NOMO-1 treated with dmso at 0.1 percent for 144 hours (cell line): Measurements from ENCODE around the gene PCNX2.

ENCODE experiments used
- DNase-seq: peaks from one replicate; lab custom pipeline; 2025; ENCODE audit not compliant: unreplicated experiment; lab: John Stamatoyannopoulos, UW

Gene PCNX2

DNA sequence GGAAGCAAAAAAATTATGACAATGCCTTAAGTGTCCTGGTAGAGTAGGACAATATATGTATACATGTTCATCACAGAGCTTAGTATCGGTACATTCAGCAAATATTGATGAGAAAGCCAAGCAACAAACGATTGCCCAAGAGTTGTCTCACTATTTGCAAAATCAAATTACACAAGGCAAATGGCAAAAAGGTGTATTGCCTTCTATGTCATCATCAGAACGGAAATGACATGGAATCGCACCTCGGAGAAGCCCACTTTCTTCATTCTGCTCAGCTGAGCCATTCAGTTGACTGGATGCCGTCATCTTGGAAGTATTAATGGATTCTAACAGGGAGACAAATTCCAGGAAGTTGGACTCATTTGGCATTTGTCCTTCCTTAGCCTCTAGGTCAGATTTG lies 37.7 kb downstream of the PCNX2 start:
- DNase-seq = no peak

DNA sequence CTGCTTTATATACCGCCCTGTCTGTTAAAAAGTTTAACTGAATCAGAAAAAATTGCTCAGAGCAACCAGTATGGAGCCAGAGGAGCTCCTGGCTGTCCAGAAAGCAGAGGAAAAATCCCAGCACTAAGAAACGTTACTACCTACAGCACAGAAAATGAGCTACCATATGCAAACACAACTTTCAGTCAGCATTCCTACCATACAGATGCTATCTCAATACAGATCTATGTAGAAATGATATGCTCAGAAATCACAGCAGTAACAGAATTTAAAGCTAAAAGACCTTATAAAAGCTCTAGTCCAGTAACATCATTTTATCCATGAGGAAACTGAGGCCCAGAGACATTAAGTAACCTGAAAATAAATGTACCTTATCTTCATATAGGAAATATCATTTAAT lies 38.7 kb downstream of the PCNX2 start:
- DNase-seq = no peak

DNA sequence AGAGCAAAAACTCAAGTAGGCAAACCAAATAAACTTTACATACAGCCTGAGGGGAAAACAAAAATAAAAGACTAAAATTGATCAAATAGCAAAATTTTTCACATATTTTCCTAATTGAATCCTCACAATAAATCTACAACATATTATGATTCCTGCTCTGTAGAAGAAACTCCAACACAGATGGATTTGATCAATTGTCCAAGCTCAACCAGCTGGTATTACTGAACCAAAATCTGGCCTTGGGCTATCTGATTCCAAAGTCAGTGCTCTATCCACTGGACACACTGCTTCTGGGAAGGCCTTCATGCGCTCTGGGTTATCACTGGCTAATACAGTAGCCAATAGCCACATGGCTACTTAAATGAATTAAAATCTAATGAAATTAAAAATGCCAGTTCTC lies 39.3 kb downstream of the PCNX2 start:
- no peak for DNase-seq

- no peak for DNase-seq
Observed at GRCh38 chr1:233255145-233255544, 40.4 kb downstream of the PCNX2 start.

DNA sequence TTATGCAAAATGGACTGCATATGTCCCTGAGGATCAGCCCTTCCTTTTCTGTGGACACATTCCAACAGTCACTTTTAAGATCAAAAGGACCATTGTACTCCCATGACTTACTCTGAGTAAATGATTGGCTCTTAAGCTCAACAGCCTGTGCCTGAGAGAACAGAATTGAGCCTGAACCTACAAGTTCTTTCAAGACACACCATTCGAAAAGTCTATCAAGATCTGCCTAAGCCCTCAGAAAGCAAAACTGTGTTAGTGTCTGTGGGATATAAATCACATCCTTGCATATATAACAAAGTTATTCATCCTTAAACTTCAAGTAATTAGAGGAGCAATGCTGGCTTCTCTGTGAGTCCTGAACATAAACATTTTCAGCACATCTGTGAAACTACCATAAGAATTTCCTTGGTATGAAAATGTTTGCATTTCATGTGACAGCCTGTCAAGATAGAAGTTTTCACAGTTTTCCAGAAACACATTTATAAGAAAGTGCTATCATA lies 41.6 kb downstream of the PCNX2 start:
- no peak for DNase-seq

DNA sequence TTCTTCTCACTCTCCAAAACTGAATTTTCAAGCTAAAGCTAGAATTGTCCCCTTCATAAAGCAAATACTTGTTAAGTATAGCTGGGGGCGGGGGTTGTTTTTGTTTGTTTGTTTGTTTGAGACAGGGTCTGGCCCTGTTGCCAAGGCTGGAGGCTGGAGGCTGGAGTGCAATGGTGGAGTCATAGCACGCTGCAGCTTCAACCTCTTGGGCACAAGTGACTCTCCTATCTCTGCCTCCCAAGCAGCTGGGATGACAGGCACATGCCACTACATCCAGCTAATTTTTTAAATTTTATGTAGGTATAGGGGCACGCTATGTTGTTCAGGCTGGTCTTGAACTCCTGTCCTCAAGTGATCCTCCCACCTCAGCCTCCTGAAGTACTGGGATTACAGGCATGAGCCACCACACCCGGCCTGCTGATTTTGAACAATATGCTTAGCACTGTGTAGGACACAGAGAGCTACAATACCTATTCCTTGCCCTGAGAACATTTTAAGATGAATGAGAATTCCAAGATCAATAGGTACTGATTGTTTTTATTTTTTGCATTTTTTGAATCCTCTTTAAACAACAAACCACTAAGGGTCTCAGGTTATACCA lies 42.2 kb downstream of the PCNX2 start:
- no peak for DNase-seq

- DNase-seq = peak; percentile 51
Observed at GRCh38 chr1:233252441-233252840, 43.1 kb downstream of the PCNX2 start.

DNA sequence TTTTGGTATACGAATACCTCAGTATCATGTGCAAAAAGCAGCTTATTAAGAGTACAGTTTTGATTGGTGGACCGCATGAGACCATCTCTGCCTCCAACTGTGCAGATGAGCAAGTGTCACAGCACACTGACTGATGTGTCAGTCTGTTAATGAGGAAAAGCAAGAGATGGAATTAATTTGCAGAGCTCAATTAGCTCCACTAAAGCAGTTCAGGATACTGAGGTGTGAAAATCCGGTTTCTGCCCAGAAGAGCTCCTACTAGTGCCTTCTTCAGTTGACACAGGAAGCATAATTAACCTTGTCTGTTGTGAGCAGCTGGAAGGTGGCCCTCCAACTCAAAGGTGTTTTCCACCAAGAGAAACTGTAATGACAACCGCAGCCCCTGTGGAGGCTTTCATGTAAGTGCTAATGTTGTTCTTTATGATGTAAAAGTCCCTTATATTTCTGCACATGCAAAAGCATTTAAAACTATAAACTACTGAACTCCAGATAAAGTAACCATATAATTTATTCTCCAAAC lies 44.3 kb downstream of the PCNX2 start:
- no peak for DNase-seq

DNA sequence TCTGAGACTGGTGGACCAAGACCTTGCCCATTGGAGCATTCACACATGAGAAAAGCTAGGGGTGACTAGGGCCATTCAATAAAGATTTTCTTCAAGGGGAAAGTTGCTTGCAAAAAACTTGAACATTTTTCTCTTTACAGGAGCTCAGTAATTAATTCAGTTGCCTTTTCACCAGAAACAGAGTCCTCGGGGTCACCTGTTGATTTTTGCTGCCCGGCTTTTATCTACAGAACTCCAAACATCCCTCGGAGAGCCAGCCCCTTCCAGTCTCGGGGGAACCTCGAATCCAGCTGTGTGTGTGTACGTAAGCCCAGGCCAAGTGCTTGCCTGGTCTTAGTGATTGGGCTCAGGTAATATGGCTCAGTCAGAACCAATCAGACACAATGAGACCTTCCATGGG lies 47.5 kb downstream of the PCNX2 start:
- DNase-seq = no peak

- no peak for DNase-seq
Observed at GRCh38 chr1:233246965-233247364, 48.6 kb downstream of the PCNX2 start.

GRCh38 chr1:233245191-233245765 lies 50.2 kb downstream of the PCNX2 start:
- no peak for DNase-seq

- no peak for DNase-seq
Observed at GRCh38 chr1:233244183-233244582, 51.3 kb downstream of the PCNX2 start.

DNA sequence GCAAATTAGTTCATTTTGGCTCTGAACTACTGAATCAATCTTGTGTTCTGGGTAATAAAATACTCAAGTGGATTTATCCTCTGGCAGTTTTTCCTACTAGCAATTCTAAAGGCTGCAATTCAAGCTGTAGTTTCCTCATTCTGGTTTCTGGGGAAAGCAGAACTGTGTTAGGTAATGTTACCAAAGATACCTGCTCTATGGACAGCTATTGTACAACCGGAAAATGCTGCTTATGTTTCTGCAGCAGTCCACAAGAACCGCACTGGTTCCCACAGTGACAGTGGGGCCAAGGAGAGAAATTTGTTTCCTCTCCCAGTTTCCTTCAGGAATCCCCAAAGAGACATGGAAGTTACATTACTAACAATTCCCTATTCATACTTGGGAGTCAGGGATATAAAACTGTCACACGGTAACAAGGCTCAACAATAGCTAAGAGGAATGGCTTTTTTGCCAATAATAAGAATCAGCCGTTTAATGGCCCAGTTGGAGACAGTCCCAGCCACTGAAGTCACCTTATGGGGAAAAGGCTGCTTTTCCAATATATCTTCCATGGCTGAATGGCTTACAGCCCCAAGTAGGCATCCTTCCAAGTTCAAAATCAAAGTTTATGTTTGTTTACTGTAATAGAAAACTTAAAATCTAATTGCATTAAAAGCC lies 52.6 kb downstream of the PCNX2 start:
- DNase-seq = peak; percentile 68

- DNase-seq = no peak
Observed at GRCh38 chr1:233241759-233242158, 53.8 kb downstream of the PCNX2 start.

DNA sequence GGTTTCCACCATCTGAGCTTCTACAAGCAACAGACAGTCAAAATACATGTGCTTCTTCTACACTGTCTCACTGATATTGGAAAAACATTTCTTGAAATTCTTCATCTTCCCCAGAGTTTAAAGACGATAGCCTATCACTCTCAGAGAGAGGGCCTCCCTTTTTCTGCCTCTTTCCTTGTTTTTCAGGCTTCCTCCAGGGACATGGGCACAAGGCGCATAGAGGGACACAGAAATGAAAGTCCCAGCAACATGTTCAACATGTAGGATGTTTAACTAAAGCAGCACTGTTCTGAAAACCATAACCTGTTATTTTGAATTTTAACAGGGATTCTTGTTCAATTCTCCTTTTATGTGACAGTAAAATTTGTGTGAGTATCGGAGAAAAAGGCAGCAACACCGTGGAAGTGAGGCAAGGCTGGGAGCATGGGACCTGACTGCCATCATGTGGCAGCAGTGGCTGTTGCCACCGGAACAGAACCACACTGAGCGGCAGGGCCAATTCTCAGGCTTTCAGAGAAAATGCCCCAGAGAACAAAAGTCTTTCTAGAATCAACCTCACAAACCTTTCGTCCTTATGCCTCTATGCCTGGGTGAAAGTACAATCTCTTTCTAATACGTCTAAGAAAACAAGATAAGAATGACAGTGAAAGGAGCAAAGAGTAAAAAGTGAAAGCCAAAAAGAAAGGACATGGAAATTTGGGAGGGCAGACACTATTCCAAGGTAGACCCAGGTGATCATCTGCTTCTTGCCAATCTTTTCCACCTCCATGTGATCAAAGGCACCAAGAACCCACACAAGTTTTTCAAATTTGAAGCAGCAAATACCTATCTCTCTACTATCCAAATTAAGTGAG lies 54.5 kb downstream of the PCNX2 start:
- DNase-seq = peak; percentile 42

GRCh38 chr1:233240371-233240770 lies 55.2 kb downstream of the PCNX2 start:
- DNase-seq = no peak

- DNase-seq = no peak
Observed at GRCh38 chr1:233238884-233239431, 56.6 kb downstream of the PCNX2 start.

DNA sequence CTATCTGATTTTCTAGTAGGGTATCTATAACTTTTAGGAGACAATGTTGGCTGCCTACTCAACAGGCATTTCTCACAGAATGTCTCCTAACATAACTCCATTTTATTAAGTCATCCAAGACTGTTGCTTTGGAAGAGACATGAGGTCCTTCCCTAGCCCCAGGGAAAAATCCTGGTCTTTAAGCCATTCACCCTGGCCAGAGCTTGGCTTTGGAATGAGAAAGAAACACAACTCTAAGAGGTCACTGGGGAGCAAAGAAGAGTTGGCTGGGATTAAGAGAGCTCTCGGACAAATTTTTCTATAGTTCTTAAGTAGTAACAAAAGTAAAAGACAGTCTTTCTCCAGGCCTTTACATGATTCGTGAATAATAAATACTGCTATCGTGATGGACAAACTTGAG lies 57.9 kb downstream of the PCNX2 start:
- DNase-seq = no peak

DNA sequence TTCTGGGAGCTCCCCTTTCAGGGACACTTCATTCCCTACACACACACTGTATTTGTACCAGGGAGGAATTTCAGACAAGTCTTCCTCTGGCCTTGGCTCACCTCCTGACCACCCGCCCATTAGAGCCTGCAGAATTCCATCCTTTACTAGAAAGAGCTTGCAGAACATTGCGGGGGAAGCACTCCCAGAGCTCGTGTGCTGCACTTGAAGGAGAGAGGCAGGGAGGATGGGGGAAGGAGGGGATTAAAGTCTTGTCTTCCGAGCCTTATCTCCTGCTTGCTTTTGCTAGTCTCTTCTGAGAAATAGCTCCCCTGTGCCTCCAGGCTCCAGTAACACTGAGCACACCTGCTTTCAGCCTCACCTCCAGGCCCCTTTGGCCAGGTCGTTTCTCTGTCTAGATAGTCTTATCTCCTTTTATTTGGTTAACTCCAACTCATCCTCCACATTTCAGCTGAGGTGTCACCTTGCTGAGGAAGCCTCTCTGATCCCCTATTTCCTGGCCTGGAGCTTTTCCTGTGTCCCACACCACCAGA lies 62.0 kb downstream of the PCNX2 start:
- DNase-seq = no peak

- no peak for DNase-seq
Observed at GRCh38 chr1:233230011-233230410, 65.5 kb downstream of the PCNX2 start.

GRCh38 chr1:233229288-233229687 lies 66.2 kb downstream of the PCNX2 start:
- no peak for DNase-seq
